Activated CD4-positive, alpha-beta T cell treated with anti-CD3 and anti-CD28 coated beads for 48 hours (primary cell): ENCODE results near the gene CRTC3.

Experiments used
- DNase-seq: peaks from one replicate; pipeline ENCODE4 v3.0.0-alpha.2; 2020

CRTC3 gene

GRCh38 chr15:90564051-90564450 is 34.3 kb downstream of the CRTC3 start:
- DNase-seq: no peak

GRCh38 chr15:90564590-90564989 is 34.9 kb downstream of the CRTC3 start:
- no peak for DNase-seq

GRCh38 chr15:90565866-90566265 is 36.1 kb downstream of the CRTC3 start:
- DNase-seq: no peak

- no peak for DNase-seq
Observed at GRCh38 chr15:90570643-90571042, 40.9 kb downstream of the CRTC3 start.

- no peak for DNase-seq
Observed at GRCh38 chr15:90571063-90571541, 41.4 kb downstream of the CRTC3 start.

- DNase-seq: no peak
Observed at GRCh38 chr15:90572893-90573292, 43.2 kb downstream of the CRTC3 start.

GRCh38 chr15:90576711-90577389 is 47.1 kb downstream of the CRTC3 start:
- no peak for DNase-seq

GRCh38 chr15:90579213-90579612 is 49.5 kb downstream of the CRTC3 start:
- no peak for DNase-seq

- DNase-seq: no peak
Observed at GRCh38 chr15:90580099-90580498, 50.4 kb downstream of the CRTC3 start.

- DNase-seq: no peak
Observed at GRCh38 chr15:90580541-90580940, 50.8 kb downstream of the CRTC3 start.

- DNase-seq: no peak
Observed at GRCh38 chr15:90580946-90581345, 51.2 kb downstream of the CRTC3 start.

GRCh38 chr15:90581771-90582352 is 52.1 kb downstream of the CRTC3 start:
- DNase-seq: peak; percentile 51

- DNase-seq: no peak
Observed at GRCh38 chr15:90582553-90582952, 52.8 kb downstream of the CRTC3 start.

GRCh38 chr15:90583471-90584252 is 53.9 kb downstream of the CRTC3 start:
- no peak for DNase-seq

GRCh38 chr15:90584841-90585240 is 55.1 kb downstream of the CRTC3 start:
- no peak for DNase-seq

- no peak for DNase-seq
Observed at GRCh38 chr15:90585863-90586262, 56.1 kb downstream of the CRTC3 start.

GRCh38 chr15:90586948-90587347 is 57.2 kb downstream of the CRTC3 start:
- no peak for DNase-seq

GRCh38 chr15:90588427-90588826 is 58.7 kb downstream of the CRTC3 start:
- DNase-seq: no peak

GRCh38 chr15:90591524-90591923 is 61.8 kb downstream of the CRTC3 start:
- DNase-seq: no peak

GRCh38 chr15:90592131-90592881 is 62.6 kb downstream of the CRTC3 start:
- peak; percentile 30 for DNase-seq

GRCh38 chr15:90593499-90594158 is 63.9 kb downstream of the CRTC3 start:
- no peak for DNase-seq

- DNase-seq: peak; percentile 91
Observed at GRCh38 chr15:90594301-90594738, 64.6 kb downstream of the CRTC3 start.

- DNase-seq: no peak
Observed at GRCh38 chr15:90595763-90596155, 66.0 kb downstream of the CRTC3 start.
